ENCODE results near the gene SLC22A3. TPM values are rescaled to one million over a fixed set of nuclear protein-coding genes. Genes with fewer than 3 reads are reported as not detected.
"Not testable (repeated sequence)": the region's sequence is repeated elsewhere in the genome, so short reads cannot be mapped to it uniquely, and the experiment has no call there.

The SLC22A3 gene
- total RNA-seq, 1 experiment from 2014 or later: 0.06 TPM

- not testable (repeated sequence) for DNase-seq (ENCODE audit: low read depth)
Observed at GRCh38 chr6:160373601-160374000, 25.4 kb downstream of the SLC22A3 start.

DNA sequence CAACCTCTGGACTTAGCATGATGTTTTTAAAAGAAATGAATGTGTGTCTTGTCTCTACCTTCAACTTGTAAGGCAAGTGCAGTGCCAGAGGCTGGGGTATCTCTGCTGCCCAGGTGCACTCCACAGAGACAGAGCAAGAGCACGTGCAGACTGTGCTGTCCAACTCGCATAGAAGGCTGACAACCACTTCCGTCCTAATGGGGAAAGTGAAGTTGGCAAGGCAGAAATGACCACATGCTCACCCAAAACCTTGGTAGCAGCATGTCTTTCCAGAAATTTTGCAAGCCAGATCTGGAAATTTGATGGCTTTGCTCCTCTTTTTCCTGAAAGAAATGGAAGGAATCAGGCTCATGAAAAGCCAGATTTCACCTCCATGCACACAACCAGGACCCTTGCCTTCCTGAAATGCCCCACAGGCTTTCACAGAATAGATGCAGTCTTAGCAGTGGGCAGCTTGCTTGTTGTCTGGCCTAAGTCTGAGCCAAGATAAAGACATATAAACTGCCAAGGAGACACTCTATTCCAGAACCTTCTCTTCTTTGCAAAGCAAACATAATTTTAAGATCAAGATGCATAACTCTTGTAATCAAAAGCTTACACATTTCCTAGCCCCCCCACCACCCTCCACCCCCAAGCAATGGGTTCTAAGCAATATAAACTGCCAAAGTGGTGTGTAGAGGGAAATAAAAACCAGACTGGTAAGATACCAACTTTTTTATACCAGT is 26.8 kb downstream of the SLC22A3 start:
- DNase-seq (ENCODE audit: low read depth): no peak

DNA sequence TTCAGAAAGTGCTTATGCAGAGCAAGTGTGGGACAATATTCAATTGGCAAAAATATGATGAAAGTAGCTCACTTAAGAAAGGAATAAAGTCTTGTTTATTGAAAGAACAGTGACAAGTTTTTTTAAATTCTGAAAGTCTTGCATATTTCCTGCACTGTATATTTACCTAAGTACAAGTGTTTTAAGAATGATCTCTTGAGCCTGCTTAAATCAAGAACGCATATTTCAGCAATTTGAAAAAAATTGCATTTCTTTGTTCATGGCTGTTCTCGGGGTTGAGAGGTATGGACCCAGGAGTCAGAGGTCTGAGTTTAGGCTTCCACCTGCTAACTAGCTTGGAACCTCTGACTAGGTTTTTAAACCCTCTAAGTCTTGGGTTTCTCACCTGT is 27.4 kb downstream of the SLC22A3 start:
- DNase-seq (ENCODE audit: low read depth): no peak

- no peak for DNase-seq (ENCODE audit: low read depth)
Observed at GRCh38 chr6:160376445-160376844, 28.3 kb downstream of the SLC22A3 start.

DNA sequence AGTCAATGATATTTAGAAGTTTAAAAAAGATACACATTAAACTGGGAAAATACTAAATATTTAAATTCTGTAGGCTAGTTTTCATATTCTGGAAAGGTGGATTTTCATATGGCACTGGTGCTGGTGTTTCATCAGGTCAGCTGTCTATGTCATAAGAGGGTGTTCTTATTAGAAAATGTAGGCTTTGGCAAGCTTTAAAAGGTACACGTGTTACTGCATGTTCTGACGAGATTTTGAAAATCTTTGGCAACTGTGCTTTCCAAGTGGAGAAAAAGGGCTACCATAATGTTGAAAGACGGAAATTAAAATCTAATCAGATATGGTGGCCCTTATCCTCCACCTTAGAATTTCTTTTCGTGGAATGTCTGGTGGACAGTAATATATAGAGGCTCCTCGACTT is 30.0 kb downstream of the SLC22A3 start:
- no peak for DNase-seq (ENCODE audit: low read depth)

GRCh38 chr6:160378882-160379281 is 30.7 kb downstream of the SLC22A3 start:
- no peak for DNase-seq (ENCODE audit: low read depth)

- DNase-seq (ENCODE audit: low read depth): peak; percentile 35
Observed at GRCh38 chr6:160379466-160379865, 31.3 kb downstream of the SLC22A3 start.

- DNase-seq (ENCODE audit: low read depth): peak; percentile 32
Observed at GRCh38 chr6:160382946-160383345, 34.8 kb downstream of the SLC22A3 start.

GRCh38 chr6:160386869-160387530 is 38.8 kb downstream of the SLC22A3 start:
- peak; percentile 53 for DNase-seq (ENCODE audit: low read depth)

GRCh38 chr6:160387916-160388643 is 39.9 kb downstream of the SLC22A3 start:
- DNase-seq (ENCODE audit: low read depth): no peak

GRCh38 chr6:160388922-160389321 is 40.7 kb downstream of the SLC22A3 start:
- DNase-seq (ENCODE audit: low read depth): no peak

DNA sequence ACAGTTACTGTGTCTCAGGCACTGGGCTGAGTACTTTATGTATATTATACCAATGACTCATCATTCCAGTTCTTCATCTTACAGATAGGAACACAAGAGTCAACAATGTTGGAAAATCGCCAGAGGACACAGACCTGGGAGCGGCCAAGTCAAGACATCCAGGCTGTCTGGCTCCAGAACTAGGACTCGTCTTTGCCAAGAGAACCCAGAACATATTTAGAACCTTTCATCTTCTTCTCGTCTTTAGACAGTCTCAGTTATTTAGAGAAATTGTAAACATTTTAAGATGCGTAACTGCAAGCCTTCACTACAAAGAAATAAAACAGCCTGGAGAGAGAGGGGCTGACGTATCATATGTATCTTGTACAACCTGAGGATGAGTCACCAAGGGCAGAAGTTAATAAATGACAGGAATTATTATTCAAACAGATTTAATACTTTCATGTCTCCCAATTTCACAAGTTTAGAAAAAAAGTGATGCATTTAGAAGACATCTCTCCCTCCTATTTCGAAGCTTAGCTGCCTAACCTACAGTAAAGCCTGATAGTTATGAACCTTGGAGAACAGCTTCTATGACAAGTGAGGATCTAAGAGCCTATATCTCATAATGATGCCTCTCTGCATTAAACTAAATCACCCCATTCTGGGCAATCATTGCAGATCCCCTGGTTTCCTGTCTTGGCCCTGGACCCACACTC is 43.4 kb downstream of the SLC22A3 start:
- peak; percentile 61 for DNase-seq (ENCODE audit: low read depth)

- not testable (repeated sequence) for DNase-seq (ENCODE audit: low read depth)
Observed at GRCh38 chr6:160393442-160393841, 45.3 kb downstream of the SLC22A3 start.

GRCh38 chr6:160393891-160394653 is 45.9 kb downstream of the SLC22A3 start:
- DNase-seq (ENCODE audit: low read depth): no peak

DNA sequence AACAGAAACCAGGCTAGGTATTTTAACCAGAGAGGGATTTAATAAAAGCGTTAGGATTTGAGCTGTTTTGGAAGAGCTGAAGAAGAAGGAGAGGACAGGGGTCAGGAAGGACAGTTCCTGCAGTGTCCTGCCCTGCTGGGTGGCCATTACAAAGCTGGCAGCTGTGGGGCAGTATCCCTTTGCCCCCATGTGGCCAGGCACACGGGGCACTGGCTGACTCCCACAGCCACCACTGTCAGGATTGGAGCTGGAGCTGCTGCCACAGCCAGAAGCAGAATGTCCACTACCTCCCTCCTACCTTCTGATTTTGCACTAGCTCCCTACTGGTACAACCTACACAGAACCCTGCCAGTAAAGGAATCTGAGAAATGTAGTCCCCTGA is 46.5 kb downstream of the SLC22A3 start:
- DNase-seq (ENCODE audit: low read depth): no peak

DNA sequence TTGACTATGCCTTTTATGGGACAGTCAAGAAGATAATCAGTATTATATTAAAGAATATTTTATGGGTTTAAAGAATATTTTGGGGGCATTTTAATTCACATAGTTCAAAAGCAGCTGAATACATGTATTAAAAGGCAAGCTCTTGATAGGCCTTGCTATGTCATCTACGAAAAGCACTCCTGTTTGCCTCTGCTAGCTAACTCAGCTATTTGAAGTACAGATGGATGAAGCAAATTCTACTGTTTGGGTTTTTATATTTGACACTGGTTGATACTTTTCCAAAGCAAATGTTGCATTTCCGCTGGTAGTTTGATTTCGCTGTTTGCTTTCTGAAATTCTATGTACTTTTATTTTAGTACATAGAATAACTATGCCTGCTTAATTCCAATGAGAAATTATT is 47.0 kb downstream of the SLC22A3 start:
- DNase-seq (ENCODE audit: low read depth): no peak

DNA sequence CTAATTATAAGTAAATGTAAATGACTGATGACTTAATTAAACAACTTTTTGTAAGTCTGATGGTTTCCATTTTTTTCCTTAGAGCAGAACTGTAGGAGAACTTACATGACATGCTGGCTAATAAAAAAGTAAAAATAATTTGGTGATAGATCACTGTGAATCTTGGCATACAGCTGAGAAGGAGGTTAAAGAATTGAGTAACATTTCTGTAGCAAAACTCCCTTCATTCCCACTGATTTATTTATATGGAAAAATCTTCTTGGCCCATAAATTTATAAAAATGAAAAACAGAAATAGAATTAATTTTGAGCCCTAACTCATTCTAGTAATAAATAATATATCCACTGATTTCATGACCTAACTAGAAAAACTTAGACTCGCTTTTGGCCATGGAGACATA is 48.1 kb downstream of the SLC22A3 start:
- no peak for DNase-seq (ENCODE audit: low read depth)

GRCh38 chr6:160398674-160399271 is 50.6 kb downstream of the SLC22A3 start:
- peak; percentile 28 for DNase-seq (ENCODE audit: low read depth)

- peak; percentile 72 for DNase-seq (ENCODE audit: low read depth)
Observed at GRCh38 chr6:160400446-160400845, 52.3 kb downstream of the SLC22A3 start.

- peak; percentile 62 for DNase-seq (ENCODE audit: low read depth)
Observed at GRCh38 chr6:160408528-160408927, 60.4 kb downstream of the SLC22A3 start.

- peak; percentile 48 for DNase-seq (ENCODE audit: low read depth)
Observed at GRCh38 chr6:160412993-160413392, 64.8 kb downstream of the SLC22A3 start.

Measured in LHCN-M2 (cell line).